IMR-90 (cell line): ENCODE results near the gene CNDP2.

Experiments
- CTCF ChIP-seq: conservative IDR thresholded peaks from 2 replicates; pipeline ENCODE4 v1.5.1; 2012; ENCODE audit warnings: mild to moderate bottlenecking, low read depth, low read length, improper control_type of control experiment
- POLR2A ChIP-seq: IDR thresholded peaks from 2 replicates; pipeline ENCODE4 v1.6.1; 2012; ENCODE audit warnings: mild to moderate bottlenecking, low read depth, low read length

DNA sequence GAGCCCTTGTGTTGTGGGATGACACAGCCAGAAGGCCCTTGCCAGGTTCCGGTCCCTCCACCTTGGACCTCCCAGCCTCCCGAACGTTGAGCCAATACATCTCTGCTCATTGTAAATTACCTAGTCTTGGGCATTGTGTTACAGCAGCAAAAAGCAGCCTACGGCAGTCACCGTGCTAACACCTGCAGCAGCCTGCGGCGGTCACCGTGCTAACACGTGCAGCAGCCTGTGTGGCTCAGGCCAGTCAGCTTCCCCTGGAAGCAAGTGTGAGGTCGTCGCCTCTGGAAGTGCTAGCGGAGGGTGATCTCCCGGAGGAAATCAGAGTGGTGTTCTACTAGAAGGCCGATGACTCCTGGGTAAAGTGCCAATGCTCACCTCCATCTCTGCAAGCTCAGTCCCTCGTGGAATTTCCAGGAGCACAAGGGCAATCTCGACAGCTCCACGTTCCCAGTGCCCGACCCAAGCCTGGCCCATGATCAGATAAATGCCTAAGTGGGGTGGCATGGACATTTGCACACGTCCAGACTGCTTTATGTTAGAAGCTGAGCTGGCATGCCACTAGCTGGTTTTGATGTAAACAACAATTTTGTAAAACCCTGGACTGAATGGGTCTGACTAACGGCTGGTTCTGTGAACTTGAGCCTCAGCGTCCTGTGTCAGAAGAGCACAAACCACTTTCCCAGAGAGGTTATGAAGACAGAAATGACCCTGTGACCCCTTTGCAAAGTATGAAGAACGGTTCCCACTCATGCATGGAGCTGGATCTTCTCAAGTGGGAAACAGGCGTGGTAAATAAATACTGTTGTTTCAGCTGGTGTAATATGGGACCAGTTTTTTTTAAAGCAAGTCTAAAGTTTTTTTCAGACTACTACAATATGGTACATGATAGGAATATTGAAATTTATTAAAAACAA is 26.7 kb downstream of the CNDP2 start:
- TF ChIP-seq CTCF (no peak), POLR2A (no peak)
